GM12878 (cell line): ENCODE measurements around the gene MAD1L1. TPM values are rescaled to one million over a fixed set of nuclear protein-coding genes. Genes with fewer than 3 reads are reported as not detected.

Experiments
- ATAC-seq: fragments of 200-7000 bp; cut with Tn5 transposase; 3 replicates; pipeline ENCODE4 v1.9.1; 2020; ENCODE audit warnings: mild to moderate bottlenecking, moderate library complexity
- BruUV-seq: library from RNA; stranded (reverse); fragments of 400-500 nt; replicated peaks from 2 replicates; lab custom pipeline; 2021; lab: Mats Ljungman, UMichigan
- CTCF ChIA-PET: fragments of 300-600 bp; sonication (Branson Sonifier 250); formaldehyde crosslinking; extraction: SDS; loops from one replicate; lab custom pipeline; 2021; ENCODE audit warnings: inconsistent platforms; lab: Yijun Ruan, JAX
- POLR2A ChIA-PET: fragments of 350-600 bp; formaldehyde crosslinking; extraction: SDS; loops from one replicate; lab custom pipeline; 2021; ENCODE audit warnings: inconsistent platforms; lab: Charles Lee
- RAD21 ChIA-PET: fragments of 300-600 bp; sonication (Branson Sonifier 250); formaldehyde crosslinking; loops from one replicate; lab custom pipeline; 2023; ENCODE audit warnings: antibody characterized with exemption; ENCODE audit not compliant: unreplicated experiment; lab: Charles Lee
- SMC1A ChIA-PET: fragments of 300-600 bp; sonication (Branson Sonifier 250); formaldehyde crosslinking; loops from one replicate; lab custom pipeline; 2023; ENCODE audit not compliant: unreplicated experiment, uncharacterized antibody; lab: Charles Lee
- DNase-seq: peaks from one replicate; pipeline ENCODE4 v3.0.0-alpha.2; 2011; ENCODE audit warnings: low read depth, low spot score
- FAIRE-seq: peaks from 3 replicates; lab custom pipeline; 2011; peaks lifted over from hg19 to GRCh38; lab: Jason Lieb, UNC
- H2AFZ ChIP-seq: 2 replicates; pipeline ENCODE4 v1.6.0; 2011; ENCODE audit warnings: low read depth, low read length, control low read depth; ENCODE audit not compliant: control insufficient read depth
- H3K27ac ChIP-seq: 2 replicates; pipeline ENCODE4 v1.5.1; 2011; ENCODE audit warnings: control low read depth; ENCODE audit not compliant: control insufficient read depth, insufficient read depth
- H3K27me3 ChIP-seq, 2 experiments: replicated peaks in 1 of 2; 2 replicates each; pipeline versions ENCODE4 v1.6.0 to v1.6.1; 2011; ENCODE audit warnings: low read length in 1 of 2; ENCODE audit not compliant: control insufficient read depth in 2 of 2, insufficient read depth in 2 of 2
- H3K36me3 ChIP-seq, 2 experiments: 2 replicates each; pipeline ENCODE4 v1.5.1; 2011; ENCODE audit warnings: low read length in 1 of 2; ENCODE audit not compliant: control insufficient read depth in 2 of 2, insufficient read depth in 2 of 2
- H3K4me1 ChIP-seq: 2 replicates; pipeline ENCODE4 v1.6.1; 2011; ENCODE audit warnings: mild to moderate bottlenecking, low read length, moderate library complexity, mixed read lengths; ENCODE audit not compliant: control insufficient read depth, insufficient read depth
- H3K4me2 ChIP-seq: 2 replicates; pipeline ENCODE4 v1.6.0; 2011; ENCODE audit warnings: control low read depth; ENCODE audit not compliant: control insufficient read depth, insufficient read depth
- H3K4me3 ChIP-seq: fragments of 200-600 bp; sonication (generic); 2 replicates; pipeline ENCODE4 v1.5.1; 2016
- H3K79me2 ChIP-seq: 2 replicates; pipeline ENCODE4 v1.6.0; 2011; ENCODE audit warnings: low read length; ENCODE audit not compliant: control insufficient read depth, insufficient read depth
- H3K9ac ChIP-seq: 2 replicates; pipeline ENCODE4 v1.8.0; 2011; ENCODE audit warnings: low read length, control low read depth, mixed read lengths; ENCODE audit not compliant: control insufficient read depth, insufficient read depth
- H3K9me3 ChIP-seq: replicated peaks from 3 replicates; pipeline ENCODE4 v1.5.1; 2011; ENCODE audit warnings: mild to moderate bottlenecking, low read length; ENCODE audit not compliant: control insufficient read depth, insufficient read depth
- H4K20me1 ChIP-seq: 2 replicates; pipeline ENCODE4 v1.6.0; 2011; ENCODE audit not compliant: control insufficient read depth, insufficient read depth
- ASH2L ChIP-seq: fragments of 300-600, 200-600 bp; sonication (generic); IDR thresholded peaks from 2 replicates; pipeline ENCODE4 v1.6.1; 2017; ENCODE audit warnings: low read depth, mild to moderate bottlenecking, borderline replicate concordance
- BRCA1 ChIP-seq: IDR thresholded peaks from 2 replicates; pipeline ENCODE4 v1.6.1; 2011; ENCODE audit warnings: low read depth, low read length, improper control_type of control experiment
- EP300 ChIP-seq, 2 experiments: fragments of 150-350 bp in 1 of 2; IDR thresholded peaks; 2 replicates each; pipeline ENCODE4 v1.6.1; 2011 to 2012; ENCODE audit warnings: low read depth in 2 of 2, low read length in 2 of 2, borderline replicate concordance in 1 of 2, improper control_type of control experiment in 1 of 2, inconsistent platforms in 1 of 2; ENCODE audit not compliant: control insufficient read depth in 1 of 2
- HSF1 ChIP-seq: fragments of 150-350 bp; IDR thresholded peaks from 2 replicates; pipeline ENCODE4 v1.6.1; 2014; ENCODE audit warnings: mild to moderate bottlenecking, low read depth, low read length
- JUNB ChIP-seq: IDR thresholded peaks from 2 replicates; pipeline ENCODE4 v1.6.1; 2016; ENCODE audit warnings: antibody characterized with exemption, mild to moderate bottlenecking
- KLF5 ChIP-seq: fragments of 450-650 bp; IDR thresholded peaks from 2 replicates; pipeline ENCODE4 v1.6.1; 2014; ENCODE audit warnings: mild to moderate bottlenecking; ENCODE audit not compliant: partially characterized antibody
- PBX3 ChIP-seq: IDR thresholded peaks from 2 replicates; pipeline ENCODE4 v1.6.1; 2011; ENCODE audit warnings: mild to moderate bottlenecking, low read depth, low read length, moderate library complexity; ENCODE audit not compliant: insufficient replicate concordance
- RBBP5 ChIP-seq: fragments of 200-600 bp; sonication (generic); conservative IDR thresholded peaks from 2 replicates; pipeline ENCODE4 v1.6.1; 2016
- SIN3A ChIP-seq: IDR thresholded peaks from 2 replicates; pipeline ENCODE4 v1.6.1; 2012; ENCODE audit warnings: low read depth, low read length, improper control_type of control experiment
- SREBF1 ChIP-seq: IDR thresholded peaks from 2 replicates; pipeline ENCODE4 v1.6.1; 2012; ENCODE audit warnings: mild to moderate bottlenecking, low read length
- SUZ12 ChIP-seq: fragments of 200-600 bp; sonication (generic); IDR thresholded peaks from one replicate; pipeline ENCODE4 v1.6.1; 2018; ENCODE audit warnings: antibody characterized with exemption, mild to moderate bottlenecking; ENCODE audit not compliant: unreplicated experiment
- TCF3 ChIP-seq: IDR thresholded peaks from 2 replicates; pipeline ENCODE4 v1.6.1; 2012; ENCODE audit warnings: low read depth, mild to moderate bottlenecking, low read length, borderline replicate concordance; ENCODE audit not compliant: insufficient read depth
- USF2 ChIP-seq: IDR thresholded peaks from 2 replicates; pipeline ENCODE4 v1.6.1; 2011; ENCODE audit warnings: low read depth, low read length, improper control_type of control experiment, borderline replicate concordance
- YBX1 ChIP-seq: fragments of 450-650 bp; IDR thresholded peaks from 2 replicates; pipeline ENCODE4 v1.6.1; 2016; ENCODE audit warnings: antibody characterized with exemption
- ZNF207 ChIP-seq: fragments of 450-650 bp; IDR thresholded peaks from 2 replicates; pipeline ENCODE4 v1.6.1; 2014; ENCODE audit warnings: antibody characterized with exemption, mild to moderate bottlenecking, borderline replicate concordance
- ZNF217 ChIP-seq: fragments of 450-650 bp; IDR thresholded peaks from 2 replicates; pipeline ENCODE4 v1.6.1; 2017; ENCODE audit warnings: antibody characterized with exemption, mild to moderate bottlenecking
- WGBS: methylation state at CpG from one replicate; pipeline ENCODE4 v1.1.6; 2016; ENCODE audit warnings: low lambda C conversion rate; ENCODE audit not compliant: insufficient replicate concordance, insufficient coverage; ENCODE audit errors: missing lambda C conversion rate; 5-methylcytosine and 5-hydroxymethylcytosine counted together
- in situ Hi-C: fragments of 300-500 bp; cut with MboI; formaldehyde crosslinking; loops from 9 replicates; pipeline ENCODE4 v1.14.3; 2018; ENCODE audit warnings: mixed read lengths
- intact Hi-C: fragments of 100-400 bp; cut with micrococcal nuclease; formaldehyde crosslinking; loops from one replicate; pipeline ENCODE4 v1.14.2; 2022; ENCODE audit not compliant: unreplicated experiment
- polyA plus RNA-seq, 11 experiments: library from polyadenylated mRNA; depleted of rRNA in 4 of 11; unstranded in 6 of 11; stranded (reverse) in 5 of 11; fragments of >200 nt; fragmentation: Nextera tagmentation in 4 of 11; fragmentation: Illumina TruSeq in 1 of 11; extraction: Ambion mirVana in 4 of 11; extraction: Trizol in 1 of 11; gene quantifications; 1 replicate in 1 of 11; 2 replicates in 10 of 11; pipeline versions ENCODE4 v1.2.1 to v1.2.3, GENCODE V29; 2011 to 2016; ENCODE audit warnings: inconsistent platforms in 2 of 11, missing spikeins in 2 of 11, low read depth in 1 of 11
- total RNA-seq, 4 experiments: library from RNA; depleted of rRNA in 3 of 4; stranded (reverse); fragments of >200 nt in 3 of 4; fragmentation: Illumina TruSeq in 1 of 4; extraction: Trizol in 1 of 4; gene quantifications; 2 replicates each; pipeline versions ENCODE4 v1.2.1 to v1.2.3, GENCODE V29; 2013 to 2021
- TF ChIP-seq, protein P1 (sequence below): fragments of 450-650 bp; IDR thresholded peaks from 2 replicates; pipeline ENCODE4 v1.6.1; 2016; ENCODE audit warnings: mild to moderate bottlenecking
- TF ChIP-seq, protein P2 (sequence below): fragments of 450-650 bp; IDR thresholded peaks from 2 replicates; pipeline ENCODE4 v1.6.1; 2016; ENCODE audit warnings: mild to moderate bottlenecking

The MAD1L1 gene
- total and polyA plus RNA-seq, 10 of the 15 experiments (the other 5 are each of a cell fraction or from before 2014, with no cell fraction given) = 2.2 to 76.8 (median 38.3) TPM

DNA sequence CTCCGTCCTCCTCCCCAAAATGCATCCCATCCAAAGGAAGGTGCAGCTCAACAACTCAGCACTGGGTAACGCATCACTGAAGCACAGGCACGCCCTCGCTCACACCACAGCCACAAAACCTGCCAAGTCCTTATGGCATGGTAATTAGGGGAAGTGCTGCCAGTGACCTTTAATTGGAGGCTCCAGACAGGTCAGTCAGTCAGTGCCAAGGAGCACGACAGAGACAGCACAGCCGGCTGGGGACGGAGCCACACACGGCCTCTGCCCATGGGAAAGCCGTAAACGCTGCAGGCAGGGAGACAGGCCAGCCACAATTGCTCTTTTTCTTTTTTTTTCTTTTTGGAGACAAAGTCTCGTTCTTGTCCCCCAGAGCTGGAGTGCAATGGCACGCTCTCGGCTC lies 146.5 kb downstream of the MAD1L1 start (continued):
- TF ChIP-seq USF2 (no peak), KLF5 (no peak), PBX3 (no peak), ZNF217 (no peak), SIN3A (no peak), TCF3 (no peak), RBBP5 (no peak), EP300 (IDR thresholded peaks at IDR 0.05; ENCODE audit: borderline replicate concordance in 1 of 2, control insufficient read depth in 1 of 2, low read depth in 2 of 2, low read length in 2 of 2) (no peak)

GRCh38 chr7:2085804-2086203 lies 146.9 kb downstream of the MAD1L1 start:
- H3K36me3 ChIP-seq = peaks cover 2 to 4% of the 10 kb centered on the region in 2 experiments; a peak in 2 of 4 replicates
- DNase-seq = no peak
- no peak overlapping the region for H3K4me2 ChIP-seq
- no peak for FAIRE-seq
- H4K20me1 ChIP-seq = no peaks in the 10 kb centered on the region
- no peak overlapping the region for H3K9ac ChIP-seq
- H3K79me2 ChIP-seq = no peaks in the 10 kb centered on the region
- no peak overlapping the region for H3K4me3 ChIP-seq
- BruUV-seq = no TSS peak
- no peak overlapping the region for H3K27ac ChIP-seq
- H3K27me3 ChIP-seq = no peaks in the 10 kb centered on the region
- ChIA-PET RAD21 (no interaction called here), CTCF (no interaction called here), SMC1A (no interaction called here), POLR2A (no interaction called here)
- H3K9me3 ChIP-seq = no peaks in the 10 kb centered on the region
- WGBS = 94% methylated on average over 16 of the region's 16 CpGs
- in situ Hi-C loops (no loop called here), intact Hi-C loops (no loop called here)
- H3K4me1 ChIP-seq = no peaks in the 10 kb centered on the region
- ATAC-seq = no peak
- H2AFZ ChIP-seq = no peak overlapping the region
- TF ChIP-seq TCF3 (no peak), ASH2L (no peak), YBX1 (no peak), HSF1 (no peak), SIN3A (no peak), JUNB (no peak), SUZ12 (no peak), ZNF207 (no peak), SREBF1 (no peak), BRCA1 (no peak)
- TF ChIP-seq, protein P1, sequence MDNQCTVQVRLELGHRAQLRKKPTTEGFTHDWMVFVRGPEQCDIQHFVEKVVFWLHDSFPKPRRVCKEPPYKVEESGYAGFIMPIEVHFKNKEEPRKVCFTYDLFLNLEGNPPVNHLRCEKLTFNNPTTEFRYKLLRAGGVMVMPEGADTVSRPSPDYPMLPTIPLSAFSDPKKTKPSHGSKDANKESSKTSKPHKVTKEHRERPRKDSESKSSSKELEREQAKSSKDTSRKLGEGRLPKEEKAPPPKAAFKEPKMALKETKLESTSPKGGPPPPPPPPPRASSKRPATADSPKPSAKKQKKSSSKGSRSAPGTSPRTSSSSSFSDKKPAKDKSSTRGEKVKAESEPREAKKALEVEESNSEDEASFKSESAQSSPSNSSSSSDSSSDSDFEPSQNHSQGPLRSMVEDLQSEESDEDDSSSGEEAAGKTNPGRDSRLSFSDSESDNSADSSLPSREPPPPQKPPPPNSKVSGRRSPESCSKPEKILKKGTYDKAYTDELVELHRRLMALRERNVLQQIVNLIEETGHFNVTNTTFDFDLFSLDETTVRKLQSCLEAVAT = no peak
- TF ChIP-seq, protein P2, sequence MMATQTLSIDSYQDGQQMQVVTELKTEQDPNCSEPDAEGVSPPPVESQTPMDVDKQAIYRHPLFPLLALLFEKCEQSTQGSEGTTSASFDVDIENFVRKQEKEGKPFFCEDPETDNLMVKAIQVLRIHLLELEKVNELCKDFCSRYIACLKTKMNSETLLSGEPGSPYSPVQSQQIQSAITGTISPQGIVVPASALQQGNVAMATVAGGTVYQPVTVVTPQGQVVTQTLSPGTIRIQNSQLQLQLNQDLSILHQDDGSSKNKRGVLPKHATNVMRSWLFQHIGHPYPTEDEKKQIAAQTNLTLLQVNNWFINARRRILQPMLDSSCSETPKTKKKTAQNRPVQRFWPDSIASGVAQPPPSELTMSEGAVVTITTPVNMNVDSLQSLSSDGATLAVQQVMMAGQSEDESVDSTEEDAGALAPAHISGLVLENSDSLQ = no peak
